PC-3 (cell line): Measurements from ENCODE around the gene SPATA6L.

Experiments
- CTCF ChIP-seq: fragments of 300-600 bp; sonication (generic); conservative IDR thresholded peaks from 2 replicates; pipeline ENCODE4 v1.5.1; 2017; ENCODE audit warnings: antibody characterized with exemption, low read depth, mild to moderate bottlenecking, low read length
- EZH2 ChIP-seq: fragments of 300-600 bp; sonication (generic); IDR thresholded peaks from one replicate; pipeline ENCODE4 v1.6.1; 2017; ENCODE audit warnings: antibody characterized with exemption, mild to moderate bottlenecking, low read length; ENCODE audit not compliant: unreplicated experiment
- EZH2phosphoT487 ChIP-seq: fragments of 300-600 bp; sonication (generic); IDR thresholded peaks from 2 replicates; pipeline ENCODE4 v1.6.1; 2018; ENCODE audit warnings: mild to moderate bottlenecking, antibody characterized with exemption, low read length, borderline replicate concordance

DNA sequence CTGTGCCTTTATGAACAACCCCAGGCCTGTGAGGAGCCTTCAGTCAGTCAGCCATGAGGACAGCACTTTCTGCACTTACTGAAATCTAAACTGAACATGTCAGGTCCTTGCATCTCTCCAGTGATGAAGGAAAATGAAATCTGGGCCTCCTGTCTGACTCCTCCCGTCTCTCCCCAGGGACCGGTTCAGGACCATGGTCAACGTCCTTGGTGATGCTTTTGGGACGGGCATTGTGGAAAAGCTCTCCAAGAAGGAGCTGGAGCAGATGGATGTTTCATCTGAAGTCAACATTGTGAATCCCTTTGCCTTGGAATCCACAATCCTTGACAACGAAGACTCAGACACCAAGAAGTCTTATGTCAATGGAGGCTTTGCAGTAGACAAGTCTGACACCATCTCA, 81.1 kb downstream of the SPATA6L start:
- TF ChIP-seq CTCF = no peak
- TF ChIP-seq EZH2 = no peak
- no peak for TF ChIP-seq EZH2phosphoT487
